ENCODE results near the gene AP3M1.

DNA sequence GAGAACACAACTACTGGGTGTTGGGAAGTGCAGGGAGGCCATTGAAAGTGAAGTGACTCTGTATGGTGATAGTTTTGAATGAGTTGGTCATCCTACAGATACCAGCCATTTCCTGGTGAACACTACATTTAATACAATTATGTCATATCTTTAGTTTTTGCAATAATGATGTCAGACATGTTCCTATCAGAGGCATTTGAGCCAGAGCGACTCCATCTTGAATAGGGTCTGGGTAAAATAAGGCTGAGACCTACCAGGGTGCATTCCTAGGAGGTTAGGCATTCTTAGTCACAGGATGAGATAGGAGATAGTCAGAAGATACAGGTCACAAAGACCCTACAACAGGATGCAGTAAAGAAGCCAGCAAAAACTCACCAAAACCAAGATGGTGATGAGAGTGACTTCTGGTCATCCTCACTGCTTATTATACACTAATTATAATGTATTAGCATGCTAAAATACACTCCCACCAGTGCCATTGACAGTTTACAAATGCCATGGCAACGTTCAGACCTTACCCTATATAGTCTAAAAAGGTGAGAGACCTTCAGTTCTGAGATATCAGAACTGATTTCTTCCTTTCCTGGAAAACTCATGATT is 28.6 kb upstream of the AP3M1 start:
- no peak for TF ChIP-seq RAD21 (IDR thresholded peaks at IDR 0.05; ENCODE audit: low read length)
- TF ChIP-seq YY1 (IDR thresholded peaks at IDR 0.05; ENCODE audit: low read depth): peak; percentile 78; the same call in 1 of the 2 replicates
- TF ChIP-seq POLR2AphosphoS5 (IDR thresholded peaks at IDR 0.05; ENCODE audit: low read depth, low read length): no peak
- no peak for TF ChIP-seq CTCF (IDR thresholded peaks at IDR 0.05)
- TF ChIP-seq USF1 (IDR thresholded peaks at IDR 0.05; ENCODE audit: borderline replicate concordance, low read depth): no peak
- TF ChIP-seq TEAD4 (IDR thresholded peaks at IDR 0.05; ENCODE audit: borderline replicate concordance, insufficient read depth): no peak
- TF ChIP-seq CHD2 (IDR thresholded peaks at IDR 0.05; ENCODE audit: low read length, partially characterized antibody): no peak
- no peak for TF ChIP-seq USF2 (IDR thresholded peaks at IDR 0.05; ENCODE audit: borderline replicate concordance, low read depth, low read length)
